HG03565 (cell line): ENCODE measurements around the gene ASTN2.

ENCODE experiments used
- ATAC-seq: cut with Tn5 transposase; IDR thresholded peaks from one replicate; pipeline ENCODE4 v1.9.1; 2021; ENCODE audit warnings: mild to moderate bottlenecking, moderate library complexity; ENCODE audit not compliant: unreplicated experiment

The ASTN2 gene

GRCh38 chr9:116689486-116690032 lies 725.3 kb downstream of the ASTN2 start:
- no peak for ATAC-seq

- no peak for ATAC-seq
Measured at GRCh38 chr9:116688806-116689485, 725.9 kb downstream of the ASTN2 start.

GRCh38 chr9:116687754-116688135 lies 727.1 kb downstream of the ASTN2 start:
- no peak for ATAC-seq

GRCh38 chr9:116687074-116687753 lies 727.6 kb downstream of the ASTN2 start, which contains the start of gene TRIM32:
Gene TRIM32, plus strand, starts transcription at chr9:116687305. Its CDS starts 10,438 bp downstream, at chr9:116697743.
- ATAC-seq, result peak; percentile 99

- peak; percentile 26 for ATAC-seq
Measured at GRCh38 chr9:116686693-116687073, 728.2 kb downstream of the ASTN2 start.

- ATAC-seq, result no peak
Measured at GRCh38 chr9:116686135-116686534, 728.7 kb downstream of the ASTN2 start.

- ATAC-seq, result no peak
Measured at GRCh38 chr9:116685166-116685565, 729.7 kb downstream of the ASTN2 start.

- no peak for ATAC-seq
Measured at GRCh38 chr9:116683535-116683934, 731.3 kb downstream of the ASTN2 start.

- no peak for ATAC-seq
Measured at GRCh38 chr9:116674210-116674980, 740.5 kb downstream of the ASTN2 start.

- ATAC-seq, result no peak
Measured at GRCh38 chr9:116673375-116673774, 741.5 kb downstream of the ASTN2 start.

- no peak for ATAC-seq
Measured at GRCh38 chr9:116671605-116672004, 743.3 kb downstream of the ASTN2 start.

- no peak for ATAC-seq
Measured at GRCh38 chr9:116668970-116669695, 745.7 kb downstream of the ASTN2 start.

- no peak for ATAC-seq
Measured at GRCh38 chr9:116663581-116663980, 751.3 kb downstream of the ASTN2 start.

GRCh38 chr9:116662646-116663310 lies 752.1 kb downstream of the ASTN2 start:
- no peak for ATAC-seq

GRCh38 chr9:116661037-116661954 lies 753.6 kb downstream of the ASTN2 start:
- peak; percentile 84 for ATAC-seq

GRCh38 chr9:116658265-116658664 lies 756.6 kb downstream of the ASTN2 start:
- ATAC-seq, result no peak

- ATAC-seq, result no peak
Measured at GRCh38 chr9:116656977-116657376, 757.9 kb downstream of the ASTN2 start.

- ATAC-seq, result no peak
Measured at GRCh38 chr9:116656501-116656971, 758.3 kb downstream of the ASTN2 start.

- ATAC-seq, result no peak
Measured at GRCh38 chr9:116654059-116654355, 760.9 kb downstream of the ASTN2 start.
